ENCODE results near the gene HOXA1.
A peak's percentile ranks its signal among the peaks of the same experiment; 100 is the strongest.

The HOXA1 gene

GRCh38 chr7:27095897-27096767 is at the start of gene HOXA1:
TSS of gene HOXA1 (minus strand) at chr7:27096000. CDS start at chr7:27095912, 88 bp downstream.
- no peaks in the 10 kb centered on the region for H3K27me3 ChIP-seq (ENCODE audit: control insufficient read depth, insufficient read depth, low read length)
- H3K79me2 ChIP-seq, result no peaks in the 10 kb centered on the region
- peak within 1 kb of the TSS; percentile 52 for H3K27ac ChIP-seq
- H3K36me3 ChIP-seq (ENCODE audit: control insufficient read depth, insufficient read depth, low read length), result no peaks in the 10 kb centered on the region
- TF ChIP-seq CTCF (IDR thresholded peaks at IDR 0.05), result no peak
- H2AFZ ChIP-seq, result peak within 1 kb of the TSS; percentile 94
- no peak within 1 kb of the TSS for H3K9ac ChIP-seq
- no peaks in the 10 kb centered on the region for H3K9me3 ChIP-seq (ENCODE audit: control insufficient read depth, low read length)
- H3K4me1 ChIP-seq, result no peaks in the 10 kb centered on the region
- peak within 1 kb of the TSS; percentile 86 for H3K4me2 ChIP-seq (ENCODE audit: low read length)
- H3K4me3 ChIP-seq (ENCODE audit: low read depth, low read length), result peak within 1 kb of the TSS; percentile 97

DNA sequence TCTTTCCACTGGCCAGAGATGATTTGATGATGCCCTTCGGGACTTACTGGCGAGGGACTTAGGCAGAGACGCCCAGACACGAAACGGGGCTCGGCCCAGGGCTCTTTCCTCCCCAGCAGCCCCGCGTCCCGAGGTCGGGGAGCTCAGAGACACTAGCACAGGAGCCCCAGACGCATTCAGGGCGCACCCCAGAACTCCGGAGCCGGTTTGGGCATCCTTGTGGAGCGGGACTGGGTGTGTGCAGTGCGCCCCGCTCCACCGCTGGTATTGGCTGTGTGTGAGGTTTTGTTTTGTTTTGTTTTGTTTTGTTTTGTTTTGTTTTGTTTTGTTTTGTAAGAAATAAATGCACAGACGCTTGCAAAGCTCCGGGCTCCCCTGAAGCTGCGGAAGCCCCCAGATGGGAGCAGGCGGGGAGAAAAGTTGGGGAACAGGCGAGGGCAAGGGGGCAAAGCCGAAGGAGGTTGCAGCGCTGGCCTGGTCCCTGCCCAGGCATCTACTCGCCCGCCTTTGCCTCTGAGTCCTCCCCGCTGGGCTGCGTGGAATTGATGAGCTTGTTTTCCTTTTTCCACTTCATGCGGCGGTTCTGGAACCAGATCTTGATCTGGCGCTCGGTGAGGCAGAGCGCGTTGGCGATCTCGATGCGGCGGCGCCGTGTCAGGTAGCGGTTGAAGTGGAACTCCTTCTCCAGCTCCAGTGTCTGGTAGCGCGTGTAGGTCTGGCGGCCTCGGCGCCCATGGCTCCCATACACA is 49.5 kb upstream of the HOXA1 start:
- no peaks in the 10 kb centered on the region for H3K9me3 ChIP-seq (ENCODE audit: control insufficient read depth, low read length)
- H3K4me1 ChIP-seq, result no peaks in the 10 kb centered on the region
- H3K9ac ChIP-seq, result no peak overlapping the region
- H3K27ac ChIP-seq, result no peak overlapping the region
- no peak overlapping the region for H3K4me3 ChIP-seq (ENCODE audit: low read depth, low read length)
- no peaks in the 10 kb centered on the region for H3K27me3 ChIP-seq (ENCODE audit: control insufficient read depth, insufficient read depth, low read length)
- H3K79me2 ChIP-seq, result no peaks in the 10 kb centered on the region
- no peak overlapping the region for H2AFZ ChIP-seq
- no peak for TF ChIP-seq CTCF (IDR thresholded peaks at IDR 0.05)
- H3K4me2 ChIP-seq (ENCODE audit: low read length), result no peak overlapping the region
- H3K36me3 ChIP-seq (ENCODE audit: control insufficient read depth, insufficient read depth, low read length), result no peaks in the 10 kb centered on the region

GRCh38 chr7:27144781-27145164 is 49.0 kb upstream of the HOXA1 start:
- H2AFZ ChIP-seq, result no peak overlapping the region
- no peaks in the 10 kb centered on the region for H3K36me3 ChIP-seq (ENCODE audit: control insufficient read depth, insufficient read depth, low read length)
- H3K4me2 ChIP-seq (ENCODE audit: low read length), result no peak overlapping the region
- no peak overlapping the region for H3K27ac ChIP-seq
- no peaks in the 10 kb centered on the region for H3K79me2 ChIP-seq
- TF ChIP-seq CTCF (IDR thresholded peaks at IDR 0.05), result no peak
- no peak overlapping the region for H3K4me3 ChIP-seq (ENCODE audit: low read depth, low read length)
- H3K4me1 ChIP-seq, result no peaks in the 10 kb centered on the region
- H3K9me3 ChIP-seq (ENCODE audit: control insufficient read depth, low read length), result no peaks in the 10 kb centered on the region
- H3K27me3 ChIP-seq (ENCODE audit: control insufficient read depth, insufficient read depth, low read length), result no peaks in the 10 kb centered on the region
- H3K9ac ChIP-seq, result no peak overlapping the region

GRCh38 chr7:27143950-27144780 is 48.4 kb upstream of the HOXA1 start:
- H3K9me3 ChIP-seq (ENCODE audit: control insufficient read depth, low read length), result no peaks in the 10 kb centered on the region
- no peak overlapping the region for H2AFZ ChIP-seq
- H3K4me1 ChIP-seq, result no peaks in the 10 kb centered on the region
- TF ChIP-seq CTCF (IDR thresholded peaks at IDR 0.05), result no peak
- no peaks in the 10 kb centered on the region for H3K27me3 ChIP-seq (ENCODE audit: control insufficient read depth, insufficient read depth, low read length)
- H3K36me3 ChIP-seq (ENCODE audit: control insufficient read depth, insufficient read depth, low read length), result no peaks in the 10 kb centered on the region
- no peaks in the 10 kb centered on the region for H3K79me2 ChIP-seq
- no peak overlapping the region for H3K27ac ChIP-seq
- H3K4me3 ChIP-seq (ENCODE audit: low read depth, low read length), result peak overlapping the region; percentile 80
- peak overlapping the region; percentile 43 for H3K4me2 ChIP-seq (ENCODE audit: low read length)
- H3K9ac ChIP-seq, result no peak overlapping the region

All from parathyroid adenoma (tissue), 2 donors.